Measurements from ENCODE around the gene COX8A.

The COX8A gene

DNA sequence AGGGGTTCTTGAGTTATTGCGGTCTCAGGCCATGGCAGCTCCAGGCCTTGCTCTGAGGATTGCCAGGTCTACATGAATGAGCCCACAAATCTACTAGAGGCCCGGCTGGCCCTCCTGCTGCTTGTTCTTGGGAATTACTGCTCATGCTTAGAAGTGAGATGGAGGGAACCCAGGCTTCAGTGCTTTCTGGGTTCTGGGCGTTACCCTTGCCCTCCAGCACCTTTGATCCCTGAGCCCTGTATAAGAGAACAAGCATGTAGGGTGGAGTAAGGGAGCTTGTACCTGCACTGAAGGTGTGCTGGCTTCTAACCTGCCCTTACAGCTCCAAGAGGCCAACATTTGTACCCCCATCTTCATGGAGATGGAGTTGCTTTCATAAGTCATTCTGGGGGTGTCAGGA, 31.6 kb upstream of the COX8A start:
- TF ChIP-seq, protein P1, sequence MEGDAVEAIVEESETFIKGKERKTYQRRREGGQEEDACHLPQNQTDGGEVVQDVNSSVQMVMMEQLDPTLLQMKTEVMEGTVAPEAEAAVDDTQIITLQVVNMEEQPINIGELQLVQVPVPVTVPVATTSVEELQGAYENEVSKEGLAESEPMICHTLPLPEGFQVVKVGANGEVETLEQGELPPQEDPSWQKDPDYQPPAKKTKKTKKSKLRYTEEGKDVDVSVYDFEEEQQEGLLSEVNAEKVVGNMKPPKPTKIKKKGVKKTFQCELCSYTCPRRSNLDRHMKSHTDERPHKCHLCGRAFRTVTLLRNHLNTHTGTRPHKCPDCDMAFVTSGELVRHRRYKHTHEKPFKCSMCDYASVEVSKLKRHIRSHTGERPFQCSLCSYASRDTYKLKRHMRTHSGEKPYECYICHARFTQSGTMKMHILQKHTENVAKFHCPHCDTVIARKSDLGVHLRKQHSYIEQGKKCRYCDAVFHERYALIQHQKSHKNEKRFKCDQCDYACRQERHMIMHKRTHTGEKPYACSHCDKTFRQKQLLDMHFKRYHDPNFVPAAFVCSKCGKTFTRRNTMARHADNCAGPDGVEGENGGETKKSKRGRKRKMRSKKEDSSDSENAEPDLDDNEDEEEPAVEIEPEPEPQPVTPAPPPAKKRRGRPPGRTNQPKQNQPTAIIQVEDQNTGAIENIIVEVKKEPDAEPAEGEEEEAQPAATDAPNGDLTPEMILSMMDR (IDR thresholded peaks at IDR 0.05; ENCODE audit: unreplicated experiment in 3 of 3) = no peak
- H3K27me3 Mint-ChIP-seq (ENCODE audit: low read depth) = no peaks in the 10 kb centered on the region
- peaks cover 8% of the 10 kb centered on the region for H3K36me3 Mint-ChIP-seq (ENCODE audit: low read depth)
- H3K4me1 Mint-ChIP-seq = peaks cover 51% of the 10 kb centered on the region
- no peaks in the 10 kb centered on the region for H3K9me3 Mint-ChIP-seq
- no peak overlapping the region for H3K27ac Mint-ChIP-seq
- no peak overlapping the region for H3K4me3 Mint-ChIP-seq

DNA sequence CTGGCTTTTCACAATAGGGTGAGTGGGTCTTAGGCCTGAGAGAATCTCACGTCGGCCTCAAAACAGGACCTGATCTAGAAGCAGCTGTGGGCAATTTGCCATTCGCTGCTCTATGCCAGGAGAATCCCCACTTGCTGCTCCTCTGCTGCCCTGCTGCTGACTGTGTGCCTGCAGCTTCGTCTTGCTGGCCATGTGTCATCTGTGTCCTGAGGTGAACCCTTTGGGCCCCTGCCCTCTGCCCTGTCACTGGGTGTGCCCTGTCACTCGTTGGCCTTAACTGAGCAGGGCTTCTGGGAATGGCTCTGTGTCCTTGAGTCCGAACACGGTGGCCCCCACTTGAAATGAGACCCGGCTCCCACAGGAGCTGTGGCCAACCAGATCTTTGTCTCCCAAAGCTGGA, 29.4 kb upstream of the COX8A start:
- TF ChIP-seq, protein P1 (IDR thresholded peaks at IDR 0.05; ENCODE audit: unreplicated experiment in 3 of 3) = no peak
- H3K36me3 Mint-ChIP-seq (ENCODE audit: low read depth) = peaks cover 12% of the 10 kb centered on the region
- no peak overlapping the region for H3K4me3 Mint-ChIP-seq

DNA sequence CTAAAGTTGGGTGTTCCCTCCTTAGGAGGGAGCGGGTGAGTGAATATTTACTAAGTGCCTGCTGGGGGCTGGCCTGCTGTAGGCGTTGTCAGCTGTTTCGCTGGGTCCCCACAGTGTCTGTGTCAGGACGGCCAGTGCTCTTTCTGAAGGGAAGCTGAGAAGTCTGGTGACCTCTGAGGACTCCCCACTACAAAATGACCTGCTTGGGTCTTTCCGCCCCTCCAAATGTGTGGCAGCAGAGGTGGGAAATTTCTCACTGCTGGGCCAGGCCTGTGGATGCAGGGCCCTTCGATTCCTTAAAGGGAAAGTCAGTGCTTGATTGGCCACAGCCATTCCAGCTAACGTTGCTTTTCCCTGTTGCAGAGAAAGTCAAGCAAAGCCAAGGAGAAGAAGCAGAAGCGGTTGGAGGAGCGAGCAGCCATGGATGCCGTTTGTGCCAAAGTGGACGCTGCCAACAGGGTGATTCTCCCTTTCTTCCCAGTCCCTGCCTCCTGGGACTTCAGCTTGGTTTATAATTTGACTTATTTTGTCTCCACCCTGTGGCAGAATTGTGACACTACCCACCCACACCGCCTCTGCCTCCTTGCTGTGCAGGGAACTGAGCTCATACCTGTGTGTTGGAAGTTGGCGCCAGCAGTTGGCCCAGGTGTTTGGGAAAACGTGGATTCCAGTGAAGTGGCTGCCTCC, 28.8 kb upstream of the COX8A start:
- TF ChIP-seq, protein P1 (IDR thresholded peaks at IDR 0.05; ENCODE audit: unreplicated experiment in 3 of 3) = peak; percentile 70 to 79 (median 75)
- Mint-ChIP-seq H3K4me3 (peak overlapping the region in 1 of 3 experiments; percentile 6), H3K4me1 (peaks cover 36% of the 10 kb centered on the region), H3K27ac (peak overlapping the region; percentile 39 to 62 (median 47)), H3K27me3 (ENCODE audit: low read depth) (no peaks in the 10 kb centered on the region), H3K36me3 (ENCODE audit: low read depth) (peaks cover 13% of the 10 kb centered on the region), H3K9me3 (no peaks in the 10 kb centered on the region)

More for the DNA sequence above, 29.4 kb upstream of the COX8A start:
- Mint-ChIP-seq H3K9me3 (no peaks in the 10 kb centered on the region), H3K27ac (peak overlapping the region in 2 of 3 experiments; percentile 39 to 62), H3K4me1 (peaks cover 41% of the 10 kb centered on the region), H3K27me3 (ENCODE audit: low read depth) (no peaks in the 10 kb centered on the region)

DNA sequence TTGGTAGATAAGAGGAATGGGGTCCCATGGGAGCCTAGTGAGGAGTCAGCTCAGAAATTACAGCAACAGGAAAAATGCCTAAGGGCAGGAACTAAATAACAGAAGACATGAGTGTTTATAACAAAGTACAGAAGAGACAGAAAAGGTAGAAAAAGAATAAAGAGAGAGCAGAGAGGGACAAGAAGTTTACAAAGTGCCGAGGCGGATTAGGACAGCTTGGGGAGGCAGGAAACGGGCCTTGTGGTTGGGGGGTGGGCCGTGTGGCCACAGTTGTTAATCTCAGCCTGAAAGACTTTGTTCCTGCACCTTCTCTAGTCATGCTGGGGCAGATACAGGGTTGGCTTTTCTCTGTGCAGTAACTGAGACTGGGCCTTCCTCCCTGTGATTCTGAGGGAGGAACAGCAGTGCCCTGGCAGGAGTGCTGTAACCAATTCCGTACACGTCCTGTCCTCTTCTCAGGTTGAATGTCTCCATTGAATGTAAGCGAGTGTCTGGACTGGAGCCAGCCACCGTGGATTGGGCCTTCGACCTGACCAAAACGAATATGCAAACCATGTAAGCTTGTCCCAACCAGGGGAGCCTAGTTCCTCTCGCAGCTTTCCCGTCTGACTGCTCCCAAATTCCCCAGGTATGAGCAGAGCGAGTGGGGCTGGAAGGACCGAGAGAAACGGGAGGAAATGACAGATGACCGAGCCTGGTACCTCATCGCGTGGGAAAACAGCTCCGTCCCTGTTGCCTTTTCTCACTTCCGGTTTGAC, 22.5 kb upstream of the COX8A start:
- Mint-ChIP-seq H3K4me3 (no peak overlapping the region), H3K9me3 (no peaks in the 10 kb centered on the region), H3K4me1 (no peaks in the 10 kb centered on the region), H3K27me3 (ENCODE audit: low read depth) (no peaks in the 10 kb centered on the region), H3K36me3 (ENCODE audit: low read depth) (peaks cover 54% of the 10 kb centered on the region), H3K27ac (no peak overlapping the region)
- TF ChIP-seq, protein P1 (IDR thresholded peaks at IDR 0.05; ENCODE audit: unreplicated experiment in 3 of 3) = no peak

DNA sequence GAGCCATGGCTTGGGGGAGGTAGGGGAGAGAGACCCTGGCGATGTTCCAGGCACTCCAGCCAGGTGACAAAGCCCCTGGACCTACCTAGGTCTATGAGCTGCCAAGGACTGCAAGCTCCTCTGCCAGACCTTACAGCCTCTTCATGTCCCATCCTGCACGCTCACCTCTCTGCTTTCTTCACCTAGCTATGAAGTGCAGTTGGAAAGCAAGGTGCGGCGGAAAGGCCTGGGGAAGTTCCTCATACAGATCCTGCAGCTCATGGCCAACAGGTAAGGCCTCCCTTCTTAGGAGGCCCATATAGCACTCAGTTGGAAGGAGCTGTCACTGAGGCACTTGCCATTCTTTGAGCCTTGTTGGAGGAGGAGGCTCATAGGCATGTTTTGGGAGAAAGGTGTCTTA, 21.9 kb upstream of the COX8A start:
- TF ChIP-seq, protein P1 (IDR thresholded peaks at IDR 0.05; ENCODE audit: unreplicated experiment in 3 of 3) = no peak
- Mint-ChIP-seq H3K4me3 (no peak overlapping the region), H3K27ac (no peak overlapping the region), H3K27me3 (ENCODE audit: low read depth) (no peaks in the 10 kb centered on the region), H3K9me3 (no peaks in the 10 kb centered on the region), H3K4me1 (no peaks in the 10 kb centered on the region), H3K36me3 (ENCODE audit: low read depth) (peaks cover 54% of the 10 kb centered on the region)

Measured in nephron (organoid).